Breast epithelium (tissue), 3 donors: Measurements from ENCODE around the gene OPCML.

ENCODE experiments used
- CTCF ChIP-seq, 3 donors: fragments of 450-650 bp; IDR thresholded peaks; one replicate each; pipeline ENCODE4 v1.5.1; 2016 to 2017; ENCODE audit warnings: antibody characterized with exemption in 3 of 3, mild to moderate bottlenecking in 3 of 3, moderate library complexity in 3 of 3
- POLR2A ChIP-seq: fragments of 450-650 bp; IDR thresholded peaks from one replicate; pipeline ENCODE4 v1.6.1; 2016; ENCODE audit warnings: antibody characterized with exemption, mild to moderate bottlenecking, moderate library complexity

DNA sequence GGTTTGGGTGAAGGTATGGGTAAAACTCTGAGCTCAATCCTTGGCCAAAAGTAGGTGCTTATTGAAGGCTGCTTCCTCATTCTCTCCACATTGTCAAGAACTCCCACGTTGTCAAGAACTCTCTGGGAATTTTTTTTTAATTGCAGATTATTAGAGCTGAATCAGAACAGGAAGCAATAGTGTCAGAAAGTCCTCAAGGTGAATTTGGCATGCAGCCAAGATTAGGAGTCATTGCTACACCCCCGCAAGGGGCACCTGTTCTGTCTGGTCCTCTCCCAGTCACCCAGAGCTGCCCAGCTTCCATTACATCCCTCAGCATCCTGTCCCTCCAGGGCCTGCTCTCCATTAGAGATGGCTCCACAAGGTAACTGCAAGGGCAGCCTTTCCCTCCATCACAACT is 996.5 kb downstream of the OPCML start:
- TF ChIP-seq CTCF (IDR thresholded peaks at IDR 0.05) (no peak), POLR2A (no peak)
